ENCODE measurements around the gene FNDC3B.
"Not testable (repeated sequence)": the region's sequence is repeated elsewhere in the genome, so short reads cannot be mapped to it uniquely, and the experiment has no call there.

GRCh38 chr3:172368556-172368955, 329.2 kb downstream of the FNDC3B start:
- not testable (repeated sequence) for TF ChIP-seq CTCF (IDR thresholded peaks at IDR 0.05); POLR2A (IDR thresholded peaks at IDR 0.05; ENCODE audit: low read depth); EP300 (IDR thresholded peaks at IDR 0.05); POLR2AphosphoS5 (IDR thresholded peaks at IDR 0.05)

Data from esophagus muscularis mucosa (tissue), 4 donors.